Activated T-cell treated with anti-CD3 and anti-CD28 coated beads, Interleukin-2, amount 50 U/mL, for 72 hours (primary cell): ENCODE data around the gene EFNB1. TPM values are rescaled to one million over a fixed set of nuclear protein-coding genes. Genes with fewer than 3 reads are reported as not detected.

Experiments
- ATAC-seq, 2 donors: fragments of 150-1000 bp; cut with Tn5 transposase; replicated peaks in 1 of 2; 2 replicates each; pipeline ENCODE4 v1.10.0; 2021; ENCODE audit warnings: moderate library complexity in 2 of 2, mild to moderate bottlenecking in 1 of 2
- DNase-seq, 2 donors: peaks; one replicate each; pipeline ENCODE4 v3.0.0; 2021 to 2022; ENCODE audit warnings: mixed read lengths in 1 of 2
- H3K27ac Mint-ChIP-seq: one replicate; pipeline ENCODE4 v1.8.0; 2022; ENCODE audit warnings: mild to moderate bottlenecking, moderate library complexity, mixed read lengths
- H3K27me3 Mint-ChIP-seq: one replicate; pipeline ENCODE4 v1.8.0; 2022; ENCODE audit warnings: low read depth, mixed read lengths
- H3K36me3 Mint-ChIP-seq, 2 donors: one replicate each; pipeline ENCODE4 v1.8.0; 2022; ENCODE audit warnings: mixed read lengths in 2 of 2, mild to moderate bottlenecking in 1 of 2; ENCODE audit not compliant: insufficient read depth in 2 of 2
- H3K4me1 Mint-ChIP-seq: one replicate; pipeline ENCODE4 v1.8.0; 2022; ENCODE audit warnings: low read depth, mixed read lengths
- H3K4me3 Mint-ChIP-seq, 2 donors: one replicate each; pipeline ENCODE4 v1.8.0; 2022; ENCODE audit warnings: mild to moderate bottlenecking in 2 of 2, mixed read lengths in 2 of 2, moderate library complexity in 2 of 2
- H3K9me3 Mint-ChIP-seq, 2 donors: one replicate each; pipeline ENCODE4 v1.8.0; 2022; ENCODE audit warnings: mixed read lengths in 2 of 2
- total RNA-seq, 2 donors: library from RNA; stranded (reverse); gene quantifications; one replicate each; pipeline ENCODE4 v1.2.3, GENCODE V29; 2022

Gene EFNB1
- total RNA-seq, 2 donors from 2014 or later = 5.1 to 5.7 TPM

DNA sequence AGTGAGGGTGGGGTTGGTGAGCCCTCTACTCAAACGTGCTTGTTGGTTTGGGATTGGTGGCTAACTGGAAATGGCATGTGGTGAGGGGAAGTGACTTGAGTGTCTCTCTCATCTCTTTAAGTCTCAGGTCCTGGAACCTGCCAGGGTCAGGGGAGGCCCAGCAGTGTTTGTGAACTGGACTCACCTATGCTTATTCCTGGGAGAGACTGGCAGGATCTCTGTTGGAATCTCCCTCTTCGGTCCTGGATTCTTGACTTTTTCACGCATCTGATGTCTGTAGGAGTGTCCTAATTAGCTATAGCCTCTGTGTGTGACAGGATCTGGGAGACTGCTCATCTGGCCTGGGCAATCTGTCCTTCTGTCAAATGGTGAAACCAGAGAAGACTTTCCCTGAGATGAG, 7.2 kb upstream of the EFNB1 start:
- DNase-seq (no peak), ATAC-seq (no peak)
- Mint-ChIP-seq H3K4me3 (no peak overlapping the region), H3K27ac (no peak overlapping the region), H3K4me1 (no peaks in the 10 kb centered on the region), H3K27me3 (peaks cover 37% of the 10 kb centered on the region), H3K36me3 (no peaks in the 10 kb centered on the region), H3K9me3 (no peaks in the 10 kb centered on the region)

DNA sequence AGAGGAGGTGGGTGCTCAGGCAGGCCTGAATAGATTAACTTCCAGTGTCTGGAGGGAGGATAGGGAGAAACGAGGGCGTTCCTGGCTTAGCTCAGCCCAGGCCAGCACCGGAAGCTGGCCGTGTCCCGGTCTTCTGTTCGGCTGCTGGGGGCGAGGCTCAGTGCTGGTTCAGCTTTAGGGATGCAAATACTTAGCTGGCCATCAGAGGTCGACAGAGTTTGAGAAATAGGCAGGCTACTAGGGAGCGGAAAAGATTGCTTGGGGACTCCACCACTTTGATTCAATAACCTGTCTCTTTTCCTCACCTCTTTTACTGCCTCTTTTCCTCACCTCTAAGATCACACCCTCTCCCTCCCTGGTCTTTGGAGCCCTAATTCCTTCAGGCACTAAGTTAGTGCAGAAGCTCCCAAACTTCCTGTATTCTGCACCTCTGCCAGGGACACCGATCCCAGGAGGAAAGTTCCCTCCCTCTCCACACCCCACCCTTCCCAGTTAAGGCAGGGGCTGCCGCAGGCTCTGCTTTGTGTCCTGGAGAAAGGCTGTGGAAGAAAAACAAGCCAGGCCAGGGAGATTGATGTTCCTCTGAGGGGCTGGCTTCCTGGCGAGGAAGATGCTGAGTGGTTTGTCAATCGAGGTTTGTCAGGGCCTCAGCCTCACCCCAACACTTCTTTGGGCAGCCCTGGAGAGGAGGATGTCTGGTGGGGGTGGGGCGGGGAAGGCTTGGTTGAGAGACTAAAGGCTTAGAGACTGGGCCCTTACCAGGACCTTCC, 6.0 kb upstream of the EFNB1 start:
- H3K36me3 Mint-ChIP-seq = no peaks in the 10 kb centered on the region
- ATAC-seq (peak; percentile 72 to 73), DNase-seq (peak in 1 of 2 donors; percentile 24)
- peaks cover 30% of the 10 kb centered on the region for H3K27me3 Mint-ChIP-seq
- no peak overlapping the region for H3K4me3 Mint-ChIP-seq
- H3K27ac Mint-ChIP-seq = no peak overlapping the region
- no peaks in the 10 kb centered on the region for H3K9me3 Mint-ChIP-seq
- no peaks in the 10 kb centered on the region for H3K4me1 Mint-ChIP-seq

DNA sequence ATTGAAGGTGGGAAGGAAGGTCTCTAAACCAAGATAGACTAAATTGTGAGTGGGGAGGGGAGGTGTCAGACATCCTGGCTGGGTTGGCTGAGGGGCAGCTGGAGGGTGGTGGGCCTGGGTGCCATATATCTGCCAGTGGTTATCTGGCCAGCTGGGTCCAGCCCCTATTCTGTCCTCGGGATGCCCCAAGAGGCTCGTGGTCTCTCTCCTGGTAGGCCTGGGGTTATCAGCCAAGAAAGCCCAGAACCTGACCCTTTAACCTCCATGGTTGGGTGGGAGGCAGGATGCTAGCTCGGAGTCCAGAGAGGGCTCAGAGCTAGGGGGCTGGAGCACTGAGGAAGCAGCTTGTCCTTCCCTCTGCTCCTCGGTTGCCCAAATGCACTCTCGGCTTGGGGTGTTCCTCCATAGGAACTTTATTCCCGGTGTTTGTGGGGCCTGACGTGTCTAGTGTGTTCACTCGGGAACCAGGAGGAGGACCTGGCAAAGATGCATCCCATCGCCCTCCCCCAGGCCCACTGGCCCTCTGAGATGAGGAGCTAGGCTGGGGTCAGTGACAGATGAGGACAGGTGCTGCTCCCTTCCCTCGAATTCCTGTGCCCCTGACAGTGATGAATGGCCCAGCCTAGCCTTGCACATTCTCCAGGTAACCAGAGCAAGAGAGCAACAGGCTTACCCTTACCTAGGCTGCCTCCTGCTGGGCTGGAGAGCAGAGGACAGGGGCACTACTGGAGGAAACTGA, 5.2 kb upstream of the EFNB1 start:
- H3K27me3 Mint-ChIP-seq = peaks cover 28% of the 10 kb centered on the region
- ATAC-seq = no peak

DNA sequence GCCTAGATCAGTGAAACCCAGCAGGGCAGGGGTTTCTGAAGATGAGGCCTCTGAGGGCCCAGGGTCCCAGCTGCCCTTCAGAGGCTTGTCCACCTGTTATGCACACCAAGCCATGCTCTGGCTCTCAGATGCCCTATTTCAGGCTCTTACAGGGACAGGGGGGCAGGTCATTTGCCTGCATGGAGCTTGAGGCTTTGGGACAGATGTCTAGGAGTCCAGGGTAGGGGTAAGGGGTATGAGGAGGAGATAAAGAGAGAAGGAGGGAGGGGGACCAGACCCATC, 4.7 kb upstream of the EFNB1 start:
- no peak for ATAC-seq
- H3K4me1 Mint-ChIP-seq = peaks cover 5% of the 10 kb centered on the region
- peaks cover 28% of the 10 kb centered on the region for H3K27me3 Mint-ChIP-seq
- H3K9me3 Mint-ChIP-seq = no peaks in the 10 kb centered on the region
- H3K27ac Mint-ChIP-seq = no peak overlapping the region
- no peaks in the 10 kb centered on the region for H3K36me3 Mint-ChIP-seq
- no peak for DNase-seq
- no peak overlapping the region for H3K4me3 Mint-ChIP-seq

More for the DNA sequence above, 5.2 kb upstream of the EFNB1 start:
- no peak overlapping the region for H3K27ac Mint-ChIP-seq
- H3K36me3 Mint-ChIP-seq = no peaks in the 10 kb centered on the region
- H3K4me3 Mint-ChIP-seq = no peak overlapping the region
- no peak for DNase-seq
- H3K9me3 Mint-ChIP-seq = no peaks in the 10 kb centered on the region
- peaks cover 4% of the 10 kb centered on the region for H3K4me1 Mint-ChIP-seq

DNA sequence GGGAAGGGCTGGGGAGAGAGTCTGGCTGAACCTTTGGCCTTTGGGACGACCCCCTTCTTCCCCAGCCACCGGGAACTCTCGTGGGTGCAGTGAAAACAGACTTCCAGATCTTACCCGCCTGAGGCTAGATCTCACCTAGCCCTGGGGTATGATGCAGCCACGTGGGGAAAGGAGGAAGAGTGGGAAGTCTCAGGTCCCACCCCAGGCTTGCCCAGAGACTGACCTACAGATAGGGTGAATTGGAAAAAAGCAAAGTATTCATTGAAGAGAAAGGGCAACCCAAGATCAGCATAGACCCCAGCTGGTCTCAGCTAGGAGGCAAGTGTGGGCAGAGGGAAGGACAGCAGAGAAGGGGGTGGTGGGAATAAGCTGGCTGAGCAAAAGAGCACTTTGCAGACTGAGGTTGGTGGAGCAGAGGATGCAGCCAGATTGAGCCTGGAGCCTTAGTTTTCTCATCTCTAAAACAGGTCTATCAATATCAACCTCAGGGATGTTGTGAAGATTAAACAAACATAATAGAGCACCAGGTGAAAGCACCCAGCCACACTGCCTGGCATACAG, 4.2 kb upstream of the EFNB1 start:
- ATAC-seq = no peak
- Mint-ChIP-seq H3K4me3 (no peak overlapping the region), H3K27me3 (peaks cover 28% of the 10 kb centered on the region), H3K9me3 (no peaks in the 10 kb centered on the region), H3K4me1 (peaks cover 5% of the 10 kb centered on the region), H3K27ac (no peak overlapping the region), H3K36me3 (no peaks in the 10 kb centered on the region)
- DNase-seq = no peak

DNA sequence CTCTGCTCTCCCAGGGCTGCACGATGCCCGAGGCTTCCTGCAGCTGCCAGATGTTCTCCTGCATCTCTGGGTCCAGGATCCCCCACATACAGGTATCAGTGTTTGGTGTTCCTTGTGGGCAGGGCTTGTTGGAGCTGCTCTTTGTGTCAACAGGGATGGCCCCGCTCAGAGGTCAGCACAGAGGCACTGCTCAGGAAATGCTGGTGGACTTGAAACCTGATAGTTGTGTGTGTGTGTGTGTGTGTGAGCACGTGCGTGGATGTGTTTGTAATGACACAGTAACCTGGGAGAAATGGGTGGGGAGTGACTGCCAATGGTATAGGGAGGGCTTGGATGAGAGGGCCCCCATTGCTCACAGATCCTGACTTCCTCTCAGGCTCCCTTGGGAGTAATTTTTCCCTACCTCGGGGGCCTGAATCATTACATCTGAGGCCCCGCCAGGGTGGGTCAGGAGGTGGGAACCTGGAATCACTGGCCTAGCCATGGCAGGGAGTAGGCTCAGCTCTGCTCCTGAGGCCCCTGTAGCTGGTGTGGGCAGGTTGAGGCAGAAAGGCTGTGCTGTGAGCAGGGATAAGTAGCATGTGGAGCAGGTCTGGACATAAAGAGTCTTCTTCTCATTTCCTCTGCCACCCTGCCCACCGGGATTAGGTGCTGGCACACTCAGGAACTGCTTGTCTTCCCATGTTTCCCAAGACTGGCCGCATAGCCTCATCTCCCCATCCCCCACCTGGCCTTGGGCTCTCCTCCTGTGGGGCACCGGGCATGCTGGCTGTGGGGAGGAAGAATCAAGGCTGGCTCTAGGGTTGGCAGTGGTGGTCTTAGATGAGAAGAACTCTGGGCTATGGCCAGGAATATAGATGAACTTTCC, 2.5 kb upstream of the EFNB1 start:
- peaks cover 8% of the 10 kb centered on the region for H3K4me1 Mint-ChIP-seq
- no peak overlapping the region for H3K4me3 Mint-ChIP-seq
- no peak overlapping the region for H3K27ac Mint-ChIP-seq
- H3K36me3 Mint-ChIP-seq = no peaks in the 10 kb centered on the region
- peaks cover 27% of the 10 kb centered on the region for H3K27me3 Mint-ChIP-seq
- DNase-seq (no peak), ATAC-seq (no peak)
- no peaks in the 10 kb centered on the region for H3K9me3 Mint-ChIP-seq

DNA sequence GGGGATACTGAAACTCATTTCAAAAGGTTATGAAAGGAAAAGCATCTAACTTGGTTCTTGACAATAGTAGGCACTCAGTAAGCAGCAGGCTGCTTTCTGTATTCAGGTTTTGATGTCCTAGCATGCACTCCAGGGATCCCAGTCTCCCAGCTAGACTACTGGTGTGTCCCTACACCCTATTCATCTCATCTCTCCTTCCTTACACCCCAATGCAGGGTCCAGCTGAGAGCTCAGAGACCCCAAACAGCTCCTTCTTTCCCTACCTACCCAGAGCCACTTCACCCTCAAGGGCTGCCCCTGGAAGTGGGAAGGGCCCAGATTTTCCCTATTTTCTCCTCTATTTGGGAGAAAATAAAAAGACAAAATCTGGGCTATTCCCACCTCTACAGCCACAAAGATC, 1.6 kb upstream of the EFNB1 start:
- Mint-ChIP-seq H3K36me3 (no peaks in the 10 kb centered on the region), H3K4me1 (peaks cover 18% of the 10 kb centered on the region), H3K27ac (no peak overlapping the region), H3K27me3 (peaks cover 24% of the 10 kb centered on the region), H3K9me3 (no peaks in the 10 kb centered on the region), H3K4me3 (no peak overlapping the region)
- DNase-seq (no peak), ATAC-seq (no peak)

DNA sequence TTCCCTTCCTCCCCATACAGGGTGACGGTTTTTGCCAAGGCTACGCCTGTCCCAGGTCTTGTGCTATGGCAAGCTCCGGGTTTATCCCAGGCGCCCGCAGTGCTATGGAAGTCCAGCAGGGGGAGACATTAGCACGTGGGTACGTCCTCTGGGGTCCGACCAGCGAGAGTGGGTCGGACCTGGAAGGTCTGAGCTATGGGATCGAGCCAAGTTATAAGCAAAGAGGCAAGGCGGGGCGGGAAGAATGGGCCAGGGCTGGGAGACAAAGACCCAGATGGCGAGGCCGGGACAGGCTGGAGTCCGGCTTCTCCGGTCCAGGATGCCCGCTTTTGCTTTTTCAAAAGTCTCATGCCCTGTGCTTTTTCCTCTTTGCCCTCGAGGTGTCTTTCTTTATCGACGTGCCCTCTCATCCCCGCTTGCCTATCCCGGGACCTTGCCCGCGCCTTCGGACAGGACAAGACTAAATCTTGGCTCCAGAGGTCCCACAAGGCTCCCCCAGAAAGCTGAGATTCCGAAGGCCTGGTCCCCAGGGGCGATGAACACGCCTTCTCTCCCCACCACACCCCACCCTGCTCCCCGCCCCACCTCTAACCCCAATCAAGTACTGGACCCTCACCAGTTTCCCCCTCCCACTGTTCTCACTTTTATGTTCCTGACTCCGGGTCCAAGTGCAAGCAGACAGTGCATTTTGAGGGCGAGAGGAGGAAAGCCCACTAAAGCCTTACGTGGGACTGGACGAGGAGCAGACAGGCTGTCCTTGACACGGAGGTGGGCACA, 785 bp upstream of the EFNB1 start:
- Mint-ChIP-seq H3K36me3 (no peaks in the 10 kb centered on the region), H3K27me3 (peaks cover 20% of the 10 kb centered on the region), H3K9me3 (no peaks in the 10 kb centered on the region), H3K4me3 (peak overlapping the region; percentile 85 to 87), H3K4me1 (peaks cover 21% of the 10 kb centered on the region), H3K27ac (no peak overlapping the region)
- DNase-seq (peak; percentile 79 to 80), ATAC-seq (peak; percentile 29 to 36)

DNA sequence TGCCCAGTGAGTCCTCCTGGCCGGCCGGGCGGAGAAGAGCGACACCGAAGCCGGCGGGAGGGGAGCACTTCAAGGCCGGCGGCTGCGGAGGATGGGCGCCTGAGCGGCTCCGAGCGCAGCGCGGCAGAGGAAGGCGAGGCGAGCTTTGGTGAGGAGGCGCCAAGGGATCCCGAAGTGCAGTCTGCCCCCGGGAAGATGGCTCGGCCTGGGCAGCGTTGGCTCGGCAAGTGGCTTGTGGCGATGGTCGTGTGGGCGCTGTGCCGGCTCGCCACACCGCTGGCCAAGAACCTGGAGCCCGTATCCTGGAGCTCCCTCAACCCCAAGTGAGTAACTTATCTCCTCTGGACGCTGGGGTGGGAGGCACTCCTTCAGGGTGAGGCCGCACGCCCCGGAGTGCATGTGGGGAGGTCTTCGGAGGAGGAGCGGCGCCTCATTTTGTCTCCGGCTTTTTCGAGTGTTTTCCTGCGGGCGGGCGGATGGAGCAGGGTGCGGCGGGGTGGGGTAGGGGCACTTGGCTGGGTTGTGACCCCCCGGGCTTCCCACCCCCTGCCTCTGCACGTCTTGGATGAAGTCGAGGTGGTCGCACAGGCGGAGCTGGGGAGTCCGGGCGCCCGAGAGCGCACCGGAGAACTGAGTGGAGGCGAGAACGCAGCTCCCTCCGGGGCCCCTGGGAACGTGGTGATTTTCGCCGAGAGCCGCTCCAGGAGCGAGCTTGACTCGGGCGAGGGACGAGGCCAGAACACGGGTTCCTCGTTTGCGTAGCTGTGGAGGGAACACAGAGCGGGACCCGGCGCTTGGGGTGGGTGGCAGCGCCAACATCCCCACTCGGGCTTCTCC, 979 bp downstream of the EFNB1 start:
- Mint-ChIP-seq H3K4me1 (peaks cover 21% of the 10 kb centered on the region), H3K27ac (no peak overlapping the region), H3K4me3 (peak overlapping the region; percentile 85 to 87), H3K9me3 (no peaks in the 10 kb centered on the region), H3K27me3 (peaks cover 11% of the 10 kb centered on the region), H3K36me3 (no peaks in the 10 kb centered on the region)
- ATAC-seq (peak in 1 of 2 donors; percentile 13), DNase-seq (peak in 1 of 2 donors; percentile 18)

DNA sequence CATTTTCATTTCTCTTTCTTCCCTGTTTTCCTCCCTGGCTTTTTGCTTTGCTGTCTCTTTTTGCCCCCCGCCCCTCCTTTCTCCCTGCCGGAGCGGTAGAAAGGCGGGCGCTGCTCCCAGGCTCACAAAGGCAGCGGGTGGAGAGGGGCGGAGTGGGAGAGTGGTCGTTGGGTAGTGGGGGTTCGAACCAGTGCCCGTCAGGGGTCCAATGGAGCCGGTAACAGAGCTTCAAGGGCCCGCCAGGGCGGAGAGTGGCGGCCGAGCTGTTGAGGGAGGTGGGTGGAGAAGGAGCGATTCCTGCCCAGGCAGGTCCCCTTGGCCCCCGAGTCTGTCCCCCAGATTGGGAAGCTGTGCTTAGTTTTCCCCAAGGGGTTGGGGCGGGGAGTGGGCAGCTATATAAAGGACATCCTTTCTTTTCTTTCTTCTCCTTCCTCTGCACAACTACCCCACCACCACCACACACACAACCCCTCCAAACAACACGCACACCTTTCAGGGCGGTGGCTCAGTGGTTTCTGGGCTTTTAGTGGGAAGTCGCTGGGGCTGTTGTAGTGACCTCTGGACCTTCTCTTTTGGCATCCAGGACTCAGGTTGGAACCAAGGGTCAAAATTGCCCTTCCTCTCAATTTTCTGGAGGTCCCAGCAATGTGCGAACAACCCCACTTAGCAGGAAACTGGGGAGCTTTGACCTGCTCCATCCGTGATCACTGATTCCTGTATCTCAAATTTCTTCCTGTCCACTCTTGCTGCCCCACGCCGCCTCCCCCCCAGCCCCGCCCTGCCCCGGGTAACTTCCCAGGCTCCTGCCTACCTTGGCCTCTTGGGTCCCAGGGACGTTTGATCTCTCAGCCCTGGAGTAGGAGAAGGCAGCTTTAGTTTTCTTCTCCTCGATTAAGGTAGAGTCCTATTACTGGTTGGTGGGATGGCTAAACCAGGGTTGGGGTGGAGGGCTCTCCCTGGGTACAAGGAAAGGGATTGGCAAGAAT, 1.9 kb downstream of the EFNB1 start:
- H3K4me3 Mint-ChIP-seq = peak overlapping the region; percentile 85 to 87
- ATAC-seq (no peak), DNase-seq (no peak)
- no peaks in the 10 kb centered on the region for H3K9me3 Mint-ChIP-seq
- H3K27ac Mint-ChIP-seq = no peak overlapping the region
- H3K27me3 Mint-ChIP-seq = peaks cover 11% of the 10 kb centered on the region
- no peaks in the 10 kb centered on the region for H3K36me3 Mint-ChIP-seq
- H3K4me1 Mint-ChIP-seq = peaks cover 21% of the 10 kb centered on the region
